ENCODE data around the gene THAP12.
"Not testable (repeated sequence)": the region's sequence is repeated elsewhere in the genome, so short reads cannot be mapped to it uniquely, and the experiment has no call there.

The THAP12 gene

DNA sequence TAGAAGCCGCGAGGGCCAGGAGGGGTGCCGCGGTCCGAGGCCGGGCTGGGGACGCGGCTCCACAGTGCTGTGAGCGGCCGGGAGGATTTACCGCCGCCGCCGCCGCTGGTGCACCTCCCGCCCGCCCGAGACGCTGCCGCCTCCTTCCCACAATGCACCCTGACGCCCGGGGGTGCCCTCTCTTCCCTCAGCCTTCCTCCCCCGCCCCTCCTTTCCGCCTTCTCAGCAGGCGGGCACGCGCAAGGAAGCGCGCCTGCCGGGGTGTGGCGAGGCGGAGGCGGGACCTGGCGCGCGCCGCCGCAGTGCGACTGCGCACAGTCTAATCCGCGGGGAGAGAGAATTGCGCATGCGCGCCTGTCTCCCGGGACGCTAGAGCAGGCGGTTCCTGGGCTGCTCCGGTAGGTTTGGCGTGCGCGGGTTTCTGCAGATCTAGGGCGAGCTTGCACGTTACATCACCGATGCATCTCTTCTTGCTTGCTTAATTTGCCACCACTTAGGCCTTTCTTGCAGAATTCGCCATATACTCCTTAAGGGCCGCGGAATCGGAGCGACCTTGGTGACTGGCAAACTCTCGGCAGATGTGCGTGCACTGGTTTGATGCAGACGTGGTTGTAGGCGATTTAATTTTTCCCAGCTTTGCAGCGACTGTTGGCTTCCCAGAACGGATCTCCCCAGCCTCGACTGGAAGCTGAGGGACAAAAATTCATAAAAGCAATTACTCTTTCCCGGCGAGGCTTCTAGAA, at the start of gene THAP12, which contains the start of gene GVQW3:
TSS of gene THAP12 (minus strand) at position 156 of the 743 bp plus-strand sequence. CDS start 296 bp downstream, outside the sequence.
TSS of gene GVQW3 (plus strand) at position 347 of the 743 bp plus-strand sequence. CDS start 506 bp downstream, outside the sequence.
- peak; percentile 98 for DNase-seq

DNA sequence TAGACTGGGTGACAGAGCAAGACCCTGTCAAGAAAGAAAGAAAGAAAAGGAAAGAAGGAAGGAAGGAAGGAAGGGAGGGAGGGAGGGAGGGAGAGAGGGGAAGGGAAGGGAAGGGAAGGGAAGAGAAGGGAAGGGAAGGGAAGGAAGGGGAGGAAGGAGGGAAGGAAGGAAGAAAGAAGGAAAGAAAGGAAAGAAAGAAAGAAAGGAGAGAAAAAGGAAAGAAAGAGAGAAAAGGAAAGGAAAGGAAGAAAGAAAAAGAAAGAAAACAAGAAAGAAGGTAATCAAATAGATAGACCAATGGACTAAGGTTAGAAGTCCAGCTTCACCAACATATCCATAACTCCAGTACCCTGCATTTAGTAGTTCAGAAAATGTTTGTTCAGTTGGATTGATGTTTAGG, 45.7 kb upstream of the THAP12 start:
- no peak for DNase-seq

- no peak for DNase-seq
Measured at GRCh38 chr11:76424891-76425290, 44.0 kb upstream of the THAP12 start.

GRCh38 chr11:76424379-76424778, 43.4 kb upstream of the THAP12 start:
- DNase-seq = no peak

- no peak for DNase-seq
Measured at GRCh38 chr11:76419896-76420295, 39.0 kb upstream of the THAP12 start.

DNA sequence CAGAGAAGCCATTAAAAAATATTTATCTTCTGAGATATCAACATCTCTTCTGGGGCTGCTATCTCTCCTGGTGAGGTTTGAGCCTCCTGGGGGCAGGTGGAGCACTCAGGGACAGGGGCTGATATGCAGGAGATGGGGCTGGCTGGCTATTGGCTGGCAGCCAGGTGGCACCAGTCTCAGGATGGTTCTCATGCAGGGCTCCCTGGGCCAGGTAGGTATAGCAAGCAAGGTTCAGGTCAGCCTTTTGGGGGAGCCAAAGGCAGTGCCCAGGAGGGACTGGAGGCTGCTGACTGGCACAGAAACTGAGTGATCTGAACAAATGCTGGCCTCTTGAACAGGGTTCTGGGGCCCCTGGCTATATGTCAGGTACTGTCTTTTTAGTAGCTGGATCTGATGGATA, 34.1 kb upstream of the THAP12 start:
- no peak for DNase-seq

DNA sequence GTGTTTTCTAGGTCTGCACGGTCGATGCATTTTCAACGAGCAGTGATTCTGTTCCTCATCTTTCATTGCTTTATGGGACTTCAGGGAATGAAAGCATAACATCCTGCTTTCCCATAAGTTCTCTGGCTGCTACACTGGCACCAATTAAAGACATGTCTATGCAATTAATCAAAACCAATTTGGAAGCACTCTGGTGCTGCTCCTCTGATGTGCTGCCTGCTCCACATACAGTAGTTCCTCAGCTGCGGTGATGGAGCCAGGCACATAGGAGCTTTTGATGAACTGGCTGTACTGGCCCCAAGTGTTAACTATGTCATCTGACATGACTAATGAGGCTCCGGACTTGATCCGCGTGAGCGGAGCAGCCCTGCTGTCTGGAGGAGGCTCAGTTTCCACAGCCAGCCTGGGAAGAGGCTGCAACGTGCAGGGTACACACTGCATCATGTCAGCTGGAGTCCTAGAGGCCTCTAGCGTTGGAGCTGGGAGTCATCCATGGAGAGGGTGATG, 30.0 kb upstream of the THAP12 start:
- no peak for DNase-seq

DNA sequence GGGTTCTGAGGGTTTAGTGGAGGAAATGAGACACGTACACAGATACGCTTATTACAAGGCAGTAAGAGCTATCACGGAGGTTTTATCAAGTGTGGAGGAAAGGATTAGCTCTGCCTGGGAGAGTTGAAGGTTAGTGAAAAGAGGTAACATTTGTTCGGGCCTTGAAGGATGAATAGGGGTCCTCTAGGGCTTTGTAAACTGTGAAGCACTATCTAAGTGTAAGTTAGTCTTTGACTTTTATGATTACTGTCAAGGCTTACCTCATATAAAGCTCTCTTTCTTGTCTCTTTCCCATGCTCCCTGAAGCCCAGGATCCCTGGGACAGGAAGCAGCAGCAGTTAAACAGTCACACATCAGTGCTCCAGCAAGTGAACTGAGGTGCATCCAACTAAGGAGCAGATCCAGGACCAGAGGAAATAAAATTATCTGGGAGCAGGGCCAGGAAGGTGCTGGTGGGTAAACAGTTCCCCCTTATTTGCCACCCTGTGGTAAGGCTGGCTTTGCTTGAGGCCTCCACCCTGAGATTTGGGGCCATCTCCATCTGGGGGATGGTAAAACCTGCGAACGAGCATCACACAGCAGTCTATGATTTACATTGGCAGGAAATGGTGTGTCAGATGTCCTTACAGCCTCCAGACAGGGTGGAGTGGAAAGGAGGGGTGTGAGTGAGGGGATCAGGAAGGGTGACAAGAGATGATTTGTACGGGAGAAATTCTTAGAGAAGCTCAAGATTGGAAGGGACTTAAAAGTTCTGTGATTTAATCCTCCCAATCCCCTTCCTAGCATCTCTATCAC, 27.4 kb upstream of the THAP12 start:
- no peak for DNase-seq

DNA sequence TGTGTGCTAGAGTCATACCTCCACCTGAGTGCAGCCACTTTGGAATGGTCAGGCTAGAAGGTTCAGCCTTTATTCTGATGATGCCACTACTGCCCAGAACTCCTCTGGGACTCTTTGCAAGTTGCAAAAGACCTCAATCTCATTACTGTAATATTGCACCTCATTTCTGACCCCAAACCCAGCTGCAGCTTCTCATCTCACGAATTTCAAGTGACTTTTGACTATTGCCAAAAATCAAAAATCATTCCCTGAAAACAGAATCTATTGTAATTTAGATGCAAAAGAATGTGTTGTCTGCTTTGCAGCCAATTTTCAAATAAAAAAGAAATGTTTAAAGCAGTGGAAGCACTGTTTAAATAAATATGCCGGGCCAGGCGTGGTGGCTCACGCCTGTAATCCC, 25.4 kb upstream of the THAP12 start:
- no peak for DNase-seq

GRCh38 chr11:76401484-76401883, 20.6 kb upstream of the THAP12 start:
- not testable (repeated sequence) for DNase-seq

- no peak for DNase-seq
Measured at GRCh38 chr11:76400967-76401366, 20.0 kb upstream of the THAP12 start.

DNA sequence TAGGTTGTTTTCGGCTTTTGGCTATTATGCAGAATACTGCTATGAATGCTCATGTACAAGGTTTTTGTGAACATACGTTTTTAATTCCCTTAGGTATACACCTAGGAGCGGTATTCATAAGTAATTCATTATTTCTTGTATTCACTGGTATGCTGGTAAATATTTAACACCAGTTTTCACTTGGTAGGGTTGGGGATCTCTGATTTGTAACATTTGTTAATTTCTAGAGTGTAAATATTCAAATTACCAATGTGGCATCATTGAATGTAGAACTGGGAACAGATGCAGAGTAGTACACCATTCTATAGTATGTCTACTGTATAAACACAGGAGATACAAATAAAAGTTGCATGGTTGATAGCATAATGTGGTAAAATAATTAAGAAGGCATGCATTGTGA, 16.5 kb upstream of the THAP12 start:
- no peak for DNase-seq

- no peak for DNase-seq
Measured at GRCh38 chr11:76395296-76395695, 14.4 kb upstream of the THAP12 start.

GRCh38 chr11:76394411-76394810, 13.5 kb upstream of the THAP12 start:
- no peak for DNase-seq

- DNase-seq = no peak
Measured at GRCh38 chr11:76392870-76393269, 11.9 kb upstream of the THAP12 start.

DNA sequence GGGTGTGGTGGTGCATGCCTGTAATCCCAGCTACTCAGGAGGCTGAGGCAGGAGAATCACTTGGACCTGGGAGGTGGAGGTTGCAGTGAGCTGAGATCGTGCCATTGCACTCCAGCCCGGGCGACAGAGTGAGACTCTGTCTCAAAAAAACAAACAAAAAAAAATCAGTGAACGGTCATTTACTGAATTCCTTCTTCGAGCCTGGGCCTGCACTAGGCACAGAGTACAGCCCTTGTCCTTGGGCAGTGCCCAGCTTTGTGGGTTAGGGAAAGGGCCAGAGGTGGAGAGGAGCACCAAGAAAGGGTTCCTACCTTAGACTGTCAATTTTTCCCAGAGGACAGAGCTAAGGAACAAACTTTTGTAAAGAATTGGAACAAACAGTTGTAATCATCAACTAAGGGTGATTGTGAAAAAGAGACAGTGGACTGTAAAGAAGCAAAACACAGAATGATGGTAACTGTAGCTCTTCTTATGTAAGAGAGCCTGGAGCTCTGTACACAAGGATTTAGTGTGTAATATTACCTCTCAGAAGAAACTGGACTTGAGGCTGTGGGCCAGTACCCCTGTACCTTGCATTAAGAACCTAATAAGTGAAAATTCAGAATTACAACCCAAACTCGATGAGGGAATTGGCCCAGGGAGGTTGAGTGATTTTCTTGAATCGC, 11.0 kb upstream of the THAP12 start:
- no peak for DNase-seq

- DNase-seq = no peak
Measured at GRCh38 chr11:76391021-76391420, 10.1 kb upstream of the THAP12 start.

GRCh38 chr11:76388408-76388807, 7.5 kb upstream of the THAP12 start:
- no peak for DNase-seq

DNA sequence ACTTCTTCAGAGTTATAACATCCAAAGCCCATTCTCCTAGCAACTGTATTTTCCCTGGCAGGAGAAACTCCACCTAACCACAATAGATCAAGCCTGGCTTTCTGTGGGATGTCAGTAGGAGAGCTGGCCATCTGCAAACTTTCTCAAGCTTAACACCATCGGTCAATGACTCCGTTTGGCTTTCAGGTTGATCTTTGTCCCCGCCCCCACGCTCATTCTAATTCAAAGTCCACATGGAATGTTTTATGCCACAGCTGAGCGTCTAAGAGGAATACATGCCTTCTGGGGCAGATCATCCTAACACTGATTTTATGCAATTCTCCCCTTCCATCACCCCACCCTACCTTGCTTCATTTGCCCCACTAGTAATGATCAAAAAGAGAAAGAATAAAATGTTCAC, 5.0 kb upstream of the THAP12 start:
- no peak for DNase-seq

GRCh38 chr11:76382209-76382608, 1.3 kb upstream of the THAP12 start:
- DNase-seq = no peak

DNA sequence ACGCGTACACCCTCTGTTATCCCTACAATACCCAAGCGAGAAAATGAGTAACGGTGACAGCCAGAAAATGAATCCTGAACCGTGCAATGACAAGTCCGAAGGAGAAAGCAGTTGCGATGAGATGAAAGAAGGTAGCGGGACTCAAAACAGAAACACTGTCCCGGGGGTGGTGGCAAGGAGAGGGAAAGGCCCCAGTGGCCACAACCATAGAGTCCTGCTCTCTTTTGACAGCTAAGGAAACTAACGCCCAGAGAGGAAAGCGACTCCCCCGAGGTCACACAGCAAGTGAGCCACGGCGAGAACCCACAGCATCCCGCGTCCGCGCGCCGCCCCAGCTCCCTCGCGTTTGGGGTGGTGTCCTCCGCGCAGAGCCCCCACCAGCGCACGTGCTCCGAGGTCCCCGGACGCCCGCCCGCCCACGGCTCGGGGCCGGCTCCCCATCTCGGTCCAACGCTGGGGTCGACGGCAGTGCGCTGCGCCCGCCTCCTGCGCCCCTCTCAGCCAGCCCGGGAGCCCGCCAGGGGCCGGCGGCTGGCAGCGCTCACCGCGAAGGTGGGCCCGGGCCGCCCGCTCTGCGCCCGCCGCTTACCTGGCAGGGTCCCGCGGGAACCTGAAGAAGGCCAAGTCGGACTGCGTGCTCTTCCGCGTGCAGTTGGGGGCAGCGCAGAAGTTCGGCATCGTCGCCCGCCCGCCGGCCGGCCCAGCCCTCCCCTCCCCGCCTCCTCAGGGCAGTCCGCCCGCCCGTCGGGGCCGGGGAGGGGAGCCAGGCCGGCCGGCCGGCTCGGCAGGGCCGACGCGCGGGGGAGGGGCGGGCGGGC, 564 bp downstream of the THAP12 start:
- DNase-seq = peak; percentile 41

GRCh38 chr11:76379807-76380158, 1.1 kb downstream of the THAP12 start:
- no peak for DNase-seq

Data from CD4-positive, alpha-beta T cell treated with Interferon gamma for 1 hour (primary cell).